ENCODE data around the gene ARHGEF9.

DNA sequence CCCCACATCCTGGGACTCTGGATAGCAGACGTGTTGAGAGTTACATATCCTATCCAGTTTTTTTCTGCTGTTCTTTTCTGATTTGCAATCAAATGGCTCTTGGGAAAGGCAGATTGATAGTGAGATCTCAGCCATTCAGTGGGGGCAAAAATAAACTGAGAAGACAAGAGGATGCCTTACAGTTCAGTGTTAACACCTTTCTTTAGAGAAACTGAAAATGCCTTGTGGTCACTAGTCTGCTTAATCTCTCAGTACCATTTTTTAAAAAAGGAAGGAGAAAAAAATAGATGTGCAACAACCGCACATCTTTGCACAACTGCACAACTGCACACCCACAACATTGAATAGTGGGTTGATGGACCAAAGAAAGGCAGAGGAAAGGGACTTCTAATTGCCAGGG lies 109.3 kb downstream of the ARHGEF9 start:
- TF ChIP-seq, protein P1, sequence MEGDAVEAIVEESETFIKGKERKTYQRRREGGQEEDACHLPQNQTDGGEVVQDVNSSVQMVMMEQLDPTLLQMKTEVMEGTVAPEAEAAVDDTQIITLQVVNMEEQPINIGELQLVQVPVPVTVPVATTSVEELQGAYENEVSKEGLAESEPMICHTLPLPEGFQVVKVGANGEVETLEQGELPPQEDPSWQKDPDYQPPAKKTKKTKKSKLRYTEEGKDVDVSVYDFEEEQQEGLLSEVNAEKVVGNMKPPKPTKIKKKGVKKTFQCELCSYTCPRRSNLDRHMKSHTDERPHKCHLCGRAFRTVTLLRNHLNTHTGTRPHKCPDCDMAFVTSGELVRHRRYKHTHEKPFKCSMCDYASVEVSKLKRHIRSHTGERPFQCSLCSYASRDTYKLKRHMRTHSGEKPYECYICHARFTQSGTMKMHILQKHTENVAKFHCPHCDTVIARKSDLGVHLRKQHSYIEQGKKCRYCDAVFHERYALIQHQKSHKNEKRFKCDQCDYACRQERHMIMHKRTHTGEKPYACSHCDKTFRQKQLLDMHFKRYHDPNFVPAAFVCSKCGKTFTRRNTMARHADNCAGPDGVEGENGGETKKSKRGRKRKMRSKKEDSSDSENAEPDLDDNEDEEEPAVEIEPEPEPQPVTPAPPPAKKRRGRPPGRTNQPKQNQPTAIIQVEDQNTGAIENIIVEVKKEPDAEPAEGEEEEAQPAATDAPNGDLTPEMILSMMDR (IDR thresholded peaks at IDR 0.05), result no peak
- TF ChIP-seq POLR2AphosphoS5 (IDR thresholded peaks at IDR 0.05), result no peak
- TF ChIP-seq POLR2A (IDR thresholded peaks at IDR 0.05), result no peak

Data from transverse colon (tissue), 4 donors.